Thymus (tissue), 11 donors: Measurements from ENCODE around the gene DNAH10. TPM values are rescaled to one million over a fixed set of nuclear protein-coding genes. Genes with fewer than 3 reads are reported as not detected.
"Not testable (repeated sequence)": the region's sequence is repeated elsewhere in the genome, so short reads cannot be mapped to it uniquely, and the experiment has no call there.

Experiments
- DNase-seq, 9 donors: peaks; one replicate each; pipeline ENCODE4 v3.0.0-alpha.2; 2013; ENCODE audit warnings: low spot score in 9 of 9, low read depth in 6 of 9, missing footprints in 1 of 9
- H3K27ac ChIP-seq, 2 donors: one replicate each; pipeline ENCODE4 v1.5.1; 2013; ENCODE audit warnings: control low read depth in 1 of 2, low read depth in 1 of 2, low read length in 1 of 2, mild to moderate bottlenecking in 1 of 2, moderate library complexity in 1 of 2
- H3K27me3 ChIP-seq, 2 donors: one replicate each; pipeline ENCODE4 v1.5.1; 2013; ENCODE audit warnings: low read length in 1 of 2; ENCODE audit not compliant: control insufficient read depth in 2 of 2, insufficient read depth in 1 of 2
- H3K36me3 ChIP-seq, 2 donors: one replicate each; pipeline ENCODE4 v1.5.1; 2013; ENCODE audit warnings: low read length in 1 of 2, mild to moderate bottlenecking in 1 of 2, moderate library complexity in 1 of 2; ENCODE audit not compliant: control insufficient read depth in 2 of 2, insufficient read depth in 2 of 2
- H3K4me1 ChIP-seq, 2 donors: one replicate each; pipeline ENCODE4 v1.5.1; 2013; ENCODE audit warnings: low read length in 2 of 2; ENCODE audit not compliant: control insufficient read depth in 2 of 2, insufficient read depth in 2 of 2
- H3K4me3 ChIP-seq, 2 donors: one replicate each; pipeline ENCODE4 v1.5.1; 2013; ENCODE audit warnings: low read length in 2 of 2, control low read depth in 1 of 2, mild to moderate bottlenecking in 1 of 2
- H3K9me3 ChIP-seq, 2 donors: one replicate each; pipeline ENCODE4 v1.5.1; 2013; ENCODE audit warnings: low read length in 1 of 2, mild to moderate bottlenecking in 1 of 2; ENCODE audit not compliant: control insufficient read depth in 2 of 2, insufficient read depth in 1 of 2
- whole genome bisulfite sequencing: extraction: QIAGEN DNeasy Blood & Tissue Kit; methylation state at CpG from one replicate; pipeline ENCODE4 v1.1.7; 2013; 5-methylcytosine and 5-hydroxymethylcytosine counted together
- polyA plus RNA-seq: library from polyadenylated mRNA; stranded (reverse); fragments of 200-250 nt; gene quantifications from one replicate; pipeline ENCODE4 v1.2.3, GENCODE V29; 2013
- total RNA-seq: library from RNA; stranded (reverse); fragments of 120-200 nt; gene quantifications from one replicate; pipeline ENCODE4 v1.2.4, GENCODE V29; 2013
- donor health status: healthy.

DNAH10 gene
- total and polyA plus RNA-seq, 2 donors = 0.47 to 0.82 TPM

GRCh38 chr12:123905319-123905925 is 143.3 kb downstream of the DNAH10 start:
- Histone ChIP-seq H3K4me1 (peaks cover 8 to 19% of the 10 kb centered on the region in 2 donors), H3K27ac (no peak overlapping the region), H3K36me3 (no peaks in the 10 kb centered on the region), H3K27me3 (peaks cover 0 to 2% of the 10 kb centered on the region in 2 donors), H3K4me3 (no peak overlapping the region), H3K9me3 (no peaks in the 10 kb centered on the region)
- 33% methylated on average over 9 of the region's 9 CpGs for WGBS
- DNase-seq = peak in 8 of 9 donors; percentile 49 to 82 (median 70)

GRCh38 chr12:123906711-123907420 is 144.8 kb downstream of the DNAH10 start:
- Histone ChIP-seq H3K4me1 (peaks cover 0 to 6% of the 10 kb centered on the region in 2 donors), H3K36me3 (no peaks in the 10 kb centered on the region), H3K27ac (no peak overlapping the region), H3K27me3 (peaks cover 0 to 2% of the 10 kb centered on the region in 2 donors), H3K4me3 (no peak overlapping the region), H3K9me3 (no peaks in the 10 kb centered on the region)
- 96% methylated on average over 7 of the region's 7 CpGs for WGBS
- no peak for DNase-seq

- DNase-seq = no peak
- H3K36me3 ChIP-seq = no peaks in the 10 kb centered on the region
- 95% methylated on average over 12 of the region's 12 CpGs for WGBS
- no peaks in the 10 kb centered on the region for H3K9me3 ChIP-seq
- H3K27me3 ChIP-seq = peaks cover 0 to 2% of the 10 kb centered on the region in 2 donors
- no peak overlapping the region for H3K4me3 ChIP-seq
- no peak overlapping the region for H3K27ac ChIP-seq
- peaks cover 0 to 3% of the 10 kb centered on the region in 2 donors for H3K4me1 ChIP-seq
Observed at GRCh38 chr12:123907726-123908476, 145.8 kb downstream of the DNAH10 start.

GRCh38 chr12:123908884-123909725 is 147.0 kb downstream of the DNAH10 start:
- H3K36me3 ChIP-seq = no peaks in the 10 kb centered on the region
- no peaks in the 10 kb centered on the region for H3K9me3 ChIP-seq
- DNase-seq = no peak
- peaks cover 0 to 3% of the 10 kb centered on the region in 2 donors for H3K4me1 ChIP-seq
- 91% methylated on average over 37 of the region's 37 CpGs for WGBS
- H3K27ac ChIP-seq = no peak overlapping the region
- peaks cover under 1 to 2% of the 10 kb centered on the region in 2 donors for H3K27me3 ChIP-seq
- H3K4me3 ChIP-seq = no peak overlapping the region

- no peak for DNase-seq
- 83% methylated on average over 8 of the region's 8 CpGs for WGBS
Observed at GRCh38 chr12:123910057-123910456, 148.0 kb downstream of the DNAH10 start.

GRCh38 chr12:123910761-123911193 is 148.7 kb downstream of the DNAH10 start:
- DNase-seq = no peak
- Histone ChIP-seq H3K9me3 (no peaks in the 10 kb centered on the region), H3K4me1 (peaks cover 0 to 3% of the 10 kb centered on the region in 2 donors), H3K4me3 (no peak overlapping the region), H3K27me3 (peaks cover 2% of the 10 kb centered on the region in 2 donors), H3K36me3 (no peaks in the 10 kb centered on the region), H3K27ac (peak overlapping the region in 1 of 2 donors; percentile 32)
- 87% methylated on average over 5 of the region's 5 CpGs for WGBS

More at GRCh38 chr12:123910057-123910456, 148.0 kb downstream of the DNAH10 start:
- H3K4me3 ChIP-seq = no peak overlapping the region
- H3K27me3 ChIP-seq = peaks cover 2% of the 10 kb centered on the region in 2 donors
- H3K4me1 ChIP-seq = peaks cover 0 to 3% of the 10 kb centered on the region in 2 donors
- H3K9me3 ChIP-seq = no peaks in the 10 kb centered on the region
- H3K27ac ChIP-seq = no peak overlapping the region
- no peaks in the 10 kb centered on the region for H3K36me3 ChIP-seq

GRCh38 chr12:123911672-123912409 is 149.7 kb downstream of the DNAH10 start:
- WGBS = 85% methylated on average over 9 of the region's 9 CpGs
- not testable (repeated sequence) for H3K4me1 ChIP-seq, H3K4me3 ChIP-seq, DNase-seq, H3K27ac ChIP-seq, H3K27me3 ChIP-seq, H3K36me3 ChIP-seq, H3K9me3 ChIP-seq
